ENCODE measurements around the gene PCSK6. TPM values are rescaled to one million over a fixed set of nuclear protein-coding genes. Genes with fewer than 3 reads are reported as not detected.

PCSK6 gene
- total RNA-seq, 2 experiments from 2014 or later = 0.57 TPM; not detected in 1

DNA sequence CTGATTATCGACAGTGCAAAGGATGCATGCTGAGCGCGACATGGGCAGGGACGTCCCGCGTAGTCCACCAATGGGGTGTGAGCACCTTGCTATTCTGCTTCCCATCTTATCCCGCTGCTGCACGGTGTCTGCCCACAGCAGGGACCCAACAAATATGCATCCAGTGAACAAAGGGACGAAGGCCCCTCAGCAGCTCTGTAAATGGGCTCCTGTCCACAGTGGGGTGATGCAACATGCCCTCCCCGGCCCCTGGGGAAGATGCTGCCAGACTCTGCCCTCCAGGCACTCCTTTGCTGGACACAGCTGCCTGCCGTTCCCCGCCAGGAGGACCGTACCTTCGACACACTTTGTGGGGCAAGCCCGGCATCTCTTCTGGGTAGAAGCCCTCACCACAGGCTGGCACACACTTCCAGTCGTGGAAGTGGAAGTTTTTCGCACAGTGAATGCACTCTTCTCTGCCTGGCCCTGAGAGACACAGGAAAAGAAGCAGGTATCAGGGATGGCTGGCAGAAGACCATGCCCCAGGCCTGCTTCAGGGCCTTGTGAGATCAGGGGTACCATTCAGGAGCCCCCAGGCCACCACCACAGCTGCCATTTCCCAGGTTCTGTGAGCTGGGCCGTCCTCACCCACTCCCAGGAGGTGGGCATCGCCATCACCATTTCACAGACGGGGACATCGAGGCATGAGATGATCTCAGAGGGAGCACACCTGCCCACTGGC is 176.3 kb downstream of the PCSK6 start:
- no peak overlapping the region for H2AFZ ChIP-seq (ENCODE audit: low read length)
- no peaks in the 10 kb centered on the region for H3K36me3 ChIP-seq (ENCODE audit: insufficient read depth, low read length)
- TF ChIP-seq, protein P1, sequence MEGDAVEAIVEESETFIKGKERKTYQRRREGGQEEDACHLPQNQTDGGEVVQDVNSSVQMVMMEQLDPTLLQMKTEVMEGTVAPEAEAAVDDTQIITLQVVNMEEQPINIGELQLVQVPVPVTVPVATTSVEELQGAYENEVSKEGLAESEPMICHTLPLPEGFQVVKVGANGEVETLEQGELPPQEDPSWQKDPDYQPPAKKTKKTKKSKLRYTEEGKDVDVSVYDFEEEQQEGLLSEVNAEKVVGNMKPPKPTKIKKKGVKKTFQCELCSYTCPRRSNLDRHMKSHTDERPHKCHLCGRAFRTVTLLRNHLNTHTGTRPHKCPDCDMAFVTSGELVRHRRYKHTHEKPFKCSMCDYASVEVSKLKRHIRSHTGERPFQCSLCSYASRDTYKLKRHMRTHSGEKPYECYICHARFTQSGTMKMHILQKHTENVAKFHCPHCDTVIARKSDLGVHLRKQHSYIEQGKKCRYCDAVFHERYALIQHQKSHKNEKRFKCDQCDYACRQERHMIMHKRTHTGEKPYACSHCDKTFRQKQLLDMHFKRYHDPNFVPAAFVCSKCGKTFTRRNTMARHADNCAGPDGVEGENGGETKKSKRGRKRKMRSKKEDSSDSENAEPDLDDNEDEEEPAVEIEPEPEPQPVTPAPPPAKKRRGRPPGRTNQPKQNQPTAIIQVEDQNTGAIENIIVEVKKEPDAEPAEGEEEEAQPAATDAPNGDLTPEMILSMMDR (conservative IDR thresholded peaks at IDR 0.05; ENCODE audit: low read length) = no peak
- no peak for TF ChIP-seq EZH2phosphoT487 (IDR thresholded peaks at IDR 0.05; ENCODE audit: borderline replicate concordance, low read depth, low read length)
- BruUV-seq (replicated peaks) = no TSS peak
- H3K9me2 ChIP-seq (ENCODE audit: insufficient read depth, low read length) = no peaks in the 10 kb centered on the region
- DNase-seq (ENCODE audit: low spot score) = no peak
- H3K27ac ChIP-seq (ENCODE audit: low read depth, low read length, poor library complexity, severe bottlenecking) = no peak overlapping the region
- H3K4me1 ChIP-seq (ENCODE audit: insufficient read depth, low read length, poor library complexity, severe bottlenecking) = no peaks in the 10 kb centered on the region
- ChIA-PET POLR2A (interaction anchor here (0.6 to 0.9 kb wide), 2 partner anchors 97 to 340 kb away, joined by 3 read pairs; no protein-coding TSS in a partner anchor), CTCF (ENCODE audit: unreplicated experiment) (no interaction called here)
- no peak overlapping the region for H3K4me2 ChIP-seq (ENCODE audit: low read length)
- H4K20me1 ChIP-seq (ENCODE audit: insufficient read depth, low read length) = no peaks in the 10 kb centered on the region
- H3K4me3 ChIP-seq (ENCODE audit: low read depth, low read length, poor library complexity, severe bottlenecking) = no peak overlapping the region
- H3K9me3 ChIP-seq (ENCODE audit: low read length) = no peaks in the 10 kb centered on the region
- intact Hi-C loops (cut with micrococcal nuclease; ENCODE audit: unreplicated experiment) = no loop called here
- H3K79me2 ChIP-seq (ENCODE audit: insufficient read depth, low read depth, low read length) = no peaks in the 10 kb centered on the region

DNA sequence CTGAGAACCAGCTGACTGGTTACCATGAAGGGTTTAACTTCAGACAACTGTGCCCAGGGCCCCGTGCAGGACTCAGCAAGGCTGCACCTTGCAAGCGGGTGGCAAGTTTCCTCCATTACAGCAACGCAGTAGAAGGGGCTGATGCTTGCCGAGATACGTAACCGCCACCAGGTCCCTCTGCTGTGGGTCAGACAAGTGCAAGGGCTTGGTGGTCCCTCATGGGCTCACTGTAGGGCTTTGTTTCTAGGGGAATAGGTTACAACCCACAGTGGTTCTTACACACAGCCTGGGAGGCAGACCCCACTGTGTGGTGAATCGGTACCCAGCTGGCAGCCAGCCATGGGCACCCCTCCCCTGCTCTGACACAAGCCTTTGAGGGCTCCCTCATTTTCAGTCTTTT is 179.0 kb downstream of the PCSK6 start:
- Histone ChIP-seq H3K79me2 (ENCODE audit: insufficient read depth, low read depth, low read length) (no peaks in the 10 kb centered on the region), H2AFZ (ENCODE audit: low read length) (no peak overlapping the region), H3K27ac (ENCODE audit: low read depth, low read length, poor library complexity, severe bottlenecking) (no peak overlapping the region), H4K20me1 (ENCODE audit: insufficient read depth, low read length) (no peaks in the 10 kb centered on the region), H3K9me3 (ENCODE audit: low read length) (no peaks in the 10 kb centered on the region), H3K36me3 (ENCODE audit: insufficient read depth, low read length) (no peaks in the 10 kb centered on the region), H3K9me2 (ENCODE audit: insufficient read depth, low read length) (no peaks in the 10 kb centered on the region), H3K4me1 (ENCODE audit: insufficient read depth, low read length, poor library complexity, severe bottlenecking) (peaks cover 7% of the 10 kb centered on the region), H3K4me2 (ENCODE audit: low read length) (no peak overlapping the region), H3K4me3 (ENCODE audit: low read depth, low read length, poor library complexity, severe bottlenecking) (no peak overlapping the region)
- no TSS peak for BruUV-seq (replicated peaks)
- POLR2A ChIA-PET = interaction anchor here (0.7 kb wide), 1 partner anchor 629 kb away, joined by 3 read pairs; no protein-coding TSS in a partner anchor
- CTCF ChIA-PET (ENCODE audit: unreplicated experiment) = no interaction called here
- intact Hi-C loops (cut with micrococcal nuclease; ENCODE audit: unreplicated experiment) = no loop called here
- DNase-seq (ENCODE audit: low spot score) = no peak
- TF ChIP-seq, protein P1 (conservative IDR thresholded peaks at IDR 0.05; ENCODE audit: low read length) = no peak
- TF ChIP-seq EZH2phosphoT487 (IDR thresholded peaks at IDR 0.05; ENCODE audit: borderline replicate concordance, low read depth, low read length) = no peak

DNA sequence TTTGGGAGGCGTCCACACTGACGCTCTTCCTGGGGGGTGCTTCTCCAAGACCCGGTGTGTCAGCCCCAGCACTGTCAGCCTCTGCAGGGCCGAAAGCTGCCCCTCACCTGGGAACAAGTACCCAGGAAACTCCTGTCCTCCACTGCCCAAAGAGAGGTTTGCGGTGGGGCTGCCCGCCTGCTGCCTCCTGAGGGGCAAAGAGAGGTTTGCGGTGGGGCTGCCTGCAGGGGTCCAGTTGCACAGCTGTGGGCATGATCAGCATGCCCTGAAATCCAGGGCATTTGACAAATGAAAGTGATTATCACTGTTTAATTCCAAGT is 179.4 kb downstream of the PCSK6 start:
- Histone ChIP-seq H3K27ac (ENCODE audit: low read depth, low read length, poor library complexity, severe bottlenecking) (no peak overlapping the region), H3K4me2 (ENCODE audit: low read length) (no peak overlapping the region), H3K9me3 (ENCODE audit: low read length) (no peaks in the 10 kb centered on the region), H3K4me3 (ENCODE audit: low read depth, low read length, poor library complexity, severe bottlenecking) (no peak overlapping the region), H3K36me3 (ENCODE audit: insufficient read depth, low read length) (no peaks in the 10 kb centered on the region), H4K20me1 (ENCODE audit: insufficient read depth, low read length) (no peaks in the 10 kb centered on the region), H3K4me1 (ENCODE audit: insufficient read depth, low read length, poor library complexity, severe bottlenecking) (peaks cover 7% of the 10 kb centered on the region), H3K79me2 (ENCODE audit: insufficient read depth, low read depth, low read length) (no peaks in the 10 kb centered on the region), H3K9me2 (ENCODE audit: insufficient read depth, low read length) (no peaks in the 10 kb centered on the region), H2AFZ (ENCODE audit: low read length) (no peak overlapping the region)
- intact Hi-C loops (cut with micrococcal nuclease; ENCODE audit: unreplicated experiment) = no loop called here
- TF ChIP-seq EZH2phosphoT487 (IDR thresholded peaks at IDR 0.05; ENCODE audit: borderline replicate concordance, low read depth, low read length) = no peak
- TF ChIP-seq, protein P1 (conservative IDR thresholded peaks at IDR 0.05; ENCODE audit: low read length) = no peak
- POLR2A ChIA-PET = no interaction called here
- no TSS peak for BruUV-seq (replicated peaks)
- DNase-seq (ENCODE audit: low spot score) = no peak
- CTCF ChIA-PET (ENCODE audit: unreplicated experiment) = no interaction called here
